ENCODE data around the gene ARHGEF39.

- no peak for TF ChIP-seq CTCF (conservative IDR thresholded peaks at IDR 0.05 in 1 of 2, IDR thresholded peaks at IDR 0.05 in 1 of 2; ENCODE audit: extremely low read depth in 1 of 2, insufficient read depth in 1 of 2, low read depth in 1 of 2, low read length in 2 of 2)
- TF ChIP-seq EZH2 (IDR thresholded peaks at IDR 0.05; ENCODE audit: borderline replicate concordance, low read length): no peak
These were observed 11.4 kb downstream of the ARHGEF39 start for GRCh38 chr9:35653611-35654010.

Measured in mammary epithelial cell (primary cell).